ENCODE measurements around the gene ACACB. TPM values are rescaled to one million over a fixed set of nuclear protein-coding genes. Genes with fewer than 3 reads are reported as not detected.

ACACB gene
- total RNA-seq, 1 donor from 2014 or later = 5.9 TPM

- Mint-ChIP-seq H3K27me3 (ENCODE audit: low read depth) (no peaks in the 10 kb centered on the region), H3K4me3 (ENCODE audit: unreplicated experiment) (no peak overlapping the region), H3K36me3 (ENCODE audit: low read depth) (peaks cover 31% of the 10 kb centered on the region), H3K27ac (ENCODE audit: unreplicated experiment) (no peak overlapping the region), H3K9me3 (ENCODE audit: low read depth) (no peaks in the 10 kb centered on the region), H3K4me1 (ENCODE audit: low read depth) (peaks cover 7% of the 10 kb centered on the region)
- DNase-seq (ENCODE audit: low spot score) = no peak
- no peak for TF ChIP-seq CTCF (IDR thresholded peaks at IDR 0.05)
Measured at GRCh38 chr12:109085590-109085989, 30.8 kb upstream of the ACACB start.

- Mint-ChIP-seq H3K27me3 (ENCODE audit: low read depth) (no peaks in the 10 kb centered on the region), H3K36me3 (ENCODE audit: low read depth) (peaks cover 22% of the 10 kb centered on the region), H3K4me3 (ENCODE audit: unreplicated experiment) (no peak overlapping the region), H3K27ac (ENCODE audit: unreplicated experiment) (no peak overlapping the region), H3K9me3 (ENCODE audit: low read depth) (no peaks in the 10 kb centered on the region), H3K4me1 (ENCODE audit: low read depth) (peaks cover 20% of the 10 kb centered on the region)
- no peak for DNase-seq (ENCODE audit: low spot score)
- no peak for TF ChIP-seq CTCF (IDR thresholded peaks at IDR 0.05)
Measured at GRCh38 chr12:109087250-109087649, 29.1 kb upstream of the ACACB start.

- no peak for DNase-seq (ENCODE audit: low spot score)
- TF ChIP-seq CTCF (IDR thresholded peaks at IDR 0.05) = no peak
- Mint-ChIP-seq H3K27me3 (ENCODE audit: low read depth) (no peaks in the 10 kb centered on the region), H3K9me3 (ENCODE audit: low read depth) (no peaks in the 10 kb centered on the region), H3K4me3 (ENCODE audit: unreplicated experiment) (no peak overlapping the region), H3K4me1 (ENCODE audit: low read depth) (peaks cover 33% of the 10 kb centered on the region), H3K27ac (ENCODE audit: unreplicated experiment) (peak overlapping the region; percentile 50), H3K36me3 (ENCODE audit: low read depth) (peaks cover 10% of the 10 kb centered on the region)
Measured at GRCh38 chr12:109088818-109089217, 27.6 kb upstream of the ACACB start.

- Mint-ChIP-seq H3K9me3 (ENCODE audit: low read depth) (no peaks in the 10 kb centered on the region), H3K27me3 (ENCODE audit: low read depth) (no peaks in the 10 kb centered on the region), H3K36me3 (ENCODE audit: low read depth) (peaks cover 10% of the 10 kb centered on the region), H3K4me3 (ENCODE audit: unreplicated experiment) (no peak overlapping the region), H3K27ac (ENCODE audit: unreplicated experiment) (no peak overlapping the region), H3K4me1 (ENCODE audit: low read depth) (peaks cover 33% of the 10 kb centered on the region)
- DNase-seq (ENCODE audit: low spot score) = no peak
- no peak for TF ChIP-seq CTCF (IDR thresholded peaks at IDR 0.05)
Measured at GRCh38 chr12:109089683-109090082, 26.7 kb upstream of the ACACB start.

- peak overlapping the region; percentile 91 for H3K27ac Mint-ChIP-seq (ENCODE audit: unreplicated experiment)
- no peaks in the 10 kb centered on the region for H3K9me3 Mint-ChIP-seq (ENCODE audit: low read depth)
- H3K4me1 Mint-ChIP-seq (ENCODE audit: low read depth) = peaks cover 33% of the 10 kb centered on the region
- no peak for DNase-seq (ENCODE audit: low spot score)
- peak overlapping the region; percentile 75 for H3K4me3 Mint-ChIP-seq (ENCODE audit: unreplicated experiment)
- TF ChIP-seq CTCF (IDR thresholded peaks at IDR 0.05) = no peak
- H3K36me3 Mint-ChIP-seq (ENCODE audit: low read depth) = peaks cover 6% of the 10 kb centered on the region
- no peaks in the 10 kb centered on the region for H3K27me3 Mint-ChIP-seq (ENCODE audit: low read depth)
Measured at GRCh38 chr12:109092497-109093021, 23.8 kb upstream of the ACACB start.
